Pons (tissue), 1 donor: ENCODE data around the gene C4BPB.

Experiments
- DNase-seq: peaks from one replicate; pipeline ENCODE4 v3.0.0-alpha.2; 2016; ENCODE audit warnings: low spot score

Gene C4BPB

GRCh38 chr1:207084701-207085180 is 3.9 kb upstream of the C4BPB start:
- DNase-seq, result peak; percentile 75

GRCh38 chr1:207085887-207086286 is 2.8 kb upstream of the C4BPB start:
- no peak for DNase-seq

- no peak for DNase-seq
Measured at GRCh38 chr1:207088161-207088560, 499 bp upstream of the C4BPB start.

- no peak for DNase-seq
Measured at GRCh38 chr1:207089627-207090355, 1.1 kb downstream of the C4BPB start.

- DNase-seq, result no peak
Measured at GRCh38 chr1:207091200-207091908, 2.7 kb downstream of the C4BPB start.

GRCh38 chr1:207093944-207094343 is 5.3 kb downstream of the C4BPB start:
- DNase-seq, result no peak

- DNase-seq, result no peak
Measured at GRCh38 chr1:207097871-207098324, 9.2 kb downstream of the C4BPB start.

- DNase-seq, result no peak
Measured at GRCh38 chr1:207101720-207102119, 13.1 kb downstream of the C4BPB start.

GRCh38 chr1:207102146-207102545 is 13.5 kb downstream of the C4BPB start:
- DNase-seq, result no peak

GRCh38 chr1:207102659-207103058 is 14.0 kb downstream of the C4BPB start:
- DNase-seq, result no peak

- DNase-seq, result no peak
Measured at GRCh38 chr1:207103892-207104373, 15.3 kb downstream of the C4BPB start, which contains the start of gene C4BPA. TSS of gene C4BPA (plus strand) at chr1:207104233. CDS start at chr1:207113026, 8,793 bp downstream.

- no peak for DNase-seq
Measured at GRCh38 chr1:207109004-207109403, 20.3 kb downstream of the C4BPB start.

- DNase-seq, result no peak
Measured at GRCh38 chr1:207112616-207113296, 24.1 kb downstream of the C4BPB start.

- no peak for DNase-seq
Measured at GRCh38 chr1:207115269-207115668, 26.6 kb downstream of the C4BPB start.

- no peak for DNase-seq
Measured at GRCh38 chr1:207124389-207124788, 35.7 kb downstream of the C4BPB start.

- no peak for DNase-seq
Measured at GRCh38 chr1:207128336-207128921, 39.8 kb downstream of the C4BPB start.

- DNase-seq, result no peak
Measured at GRCh38 chr1:207129053-207129452, 40.4 kb downstream of the C4BPB start.

- DNase-seq, result no peak
Measured at GRCh38 chr1:207130252-207131036, 41.8 kb downstream of the C4BPB start.

- no peak for DNase-seq
Measured at GRCh38 chr1:207131163-207131562, 42.5 kb downstream of the C4BPB start.

GRCh38 chr1:207134581-207134980 is 45.9 kb downstream of the C4BPB start:
- peak; percentile 22 for DNase-seq

- DNase-seq, result no peak
Measured at GRCh38 chr1:207139616-207140015, 51.0 kb downstream of the C4BPB start.
